RWPE2 (cell line): Measurements from ENCODE around the gene SC5D.

Experiments used
- ATAC-seq: fragments of 200-7000 bp; cut with Tn5 transposase; 3 replicates; pipeline ENCODE4 v1.9.1; 2021; ENCODE audit warnings: low read depth
- DNase-seq: peaks from one replicate; pipeline ENCODE4 v3.0.0-alpha.2; 2020; ENCODE audit warnings: low spot score
- H3K27ac ChIP-seq: fragments of 450-650 bp; 2 replicates; pipeline ENCODE4 v1.5.1; 2017; ENCODE audit warnings: mild to moderate bottlenecking; ENCODE audit not compliant: poor library complexity, severe bottlenecking
- H3K27me3 ChIP-seq: fragments of 250-450 bp; sonication (Bioruptor Pico); 2 replicates; pipeline ENCODE4 v1.5.1; 2021; ENCODE audit warnings: mild to moderate bottlenecking, moderate library complexity; ENCODE audit not compliant: insufficient read depth, poor library complexity, severe bottlenecking
- H3K36me3 ChIP-seq: fragments of 250-450 bp; sonication (Bioruptor Pico); 2 replicates; pipeline ENCODE4 v1.5.1; 2020; ENCODE audit warnings: low read depth, mild to moderate bottlenecking, moderate library complexity
- H3K4me1 ChIP-seq: fragments of 250-450 bp; sonication (Bioruptor Pico); 2 replicates; pipeline ENCODE4 v1.5.1; 2021; ENCODE audit warnings: mild to moderate bottlenecking, moderate library complexity; ENCODE audit not compliant: insufficient read depth, poor library complexity, severe bottlenecking
- H3K4me3 ChIP-seq: fragments of 250-450 bp; sonication (Bioruptor Pico); 2 replicates; pipeline ENCODE4 v1.5.1; 2021; ENCODE audit warnings: mild to moderate bottlenecking, moderate library complexity; ENCODE audit not compliant: severe bottlenecking
- H3K9me3 ChIP-seq: fragments of 250-450 bp; sonication (Bioruptor Pico); 2 replicates; pipeline ENCODE4 v1.5.1; 2021; ENCODE audit warnings: mild to moderate bottlenecking, moderate library complexity; ENCODE audit not compliant: severe bottlenecking
- TF ChIP-seq, protein P1 (sequence below): fragments of 450-650 bp; IDR thresholded peaks from one replicate; pipeline ENCODE4 v1.5.1; 2017; ENCODE audit warnings: mild to moderate bottlenecking, moderate library complexity; ENCODE audit not compliant: poor library complexity, severe bottlenecking

Gene SC5D

DNA sequence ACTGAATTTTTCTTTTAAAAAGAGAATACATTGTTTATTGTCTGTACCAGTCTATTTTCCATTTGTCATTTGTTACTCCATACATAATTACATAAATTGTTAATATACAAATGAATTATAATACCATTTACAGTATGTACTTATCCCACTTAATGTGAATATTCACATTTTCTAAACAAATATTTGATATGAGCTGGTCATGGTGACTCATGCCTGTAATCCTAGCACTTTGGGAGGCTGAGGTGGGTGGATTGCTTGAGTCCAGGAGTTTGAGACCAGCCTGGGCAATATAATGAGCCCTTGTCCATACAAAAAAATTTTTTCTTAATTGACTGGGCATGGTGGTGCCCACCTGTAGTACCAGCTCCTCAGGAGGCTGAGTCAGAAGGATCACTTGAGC lies 6.8 kb downstream of the SC5D start:
- Histone ChIP-seq H3K27ac (peak overlapping the region; percentile 20), H3K9me3 (no peaks in the 10 kb centered on the region), H3K27me3 (peaks cover 3% of the 10 kb centered on the region), H3K4me1 (peaks cover 17% of the 10 kb centered on the region), H3K4me3 (no peak overlapping the region), H3K36me3 (peaks cover 41% of the 10 kb centered on the region)
- TF ChIP-seq, protein P1, sequence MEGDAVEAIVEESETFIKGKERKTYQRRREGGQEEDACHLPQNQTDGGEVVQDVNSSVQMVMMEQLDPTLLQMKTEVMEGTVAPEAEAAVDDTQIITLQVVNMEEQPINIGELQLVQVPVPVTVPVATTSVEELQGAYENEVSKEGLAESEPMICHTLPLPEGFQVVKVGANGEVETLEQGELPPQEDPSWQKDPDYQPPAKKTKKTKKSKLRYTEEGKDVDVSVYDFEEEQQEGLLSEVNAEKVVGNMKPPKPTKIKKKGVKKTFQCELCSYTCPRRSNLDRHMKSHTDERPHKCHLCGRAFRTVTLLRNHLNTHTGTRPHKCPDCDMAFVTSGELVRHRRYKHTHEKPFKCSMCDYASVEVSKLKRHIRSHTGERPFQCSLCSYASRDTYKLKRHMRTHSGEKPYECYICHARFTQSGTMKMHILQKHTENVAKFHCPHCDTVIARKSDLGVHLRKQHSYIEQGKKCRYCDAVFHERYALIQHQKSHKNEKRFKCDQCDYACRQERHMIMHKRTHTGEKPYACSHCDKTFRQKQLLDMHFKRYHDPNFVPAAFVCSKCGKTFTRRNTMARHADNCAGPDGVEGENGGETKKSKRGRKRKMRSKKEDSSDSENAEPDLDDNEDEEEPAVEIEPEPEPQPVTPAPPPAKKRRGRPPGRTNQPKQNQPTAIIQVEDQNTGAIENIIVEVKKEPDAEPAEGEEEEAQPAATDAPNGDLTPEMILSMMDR: no peak
- DNase-seq (no peak), ATAC-seq (no peak; the same call in 2 of the 3 replicates)

DNA sequence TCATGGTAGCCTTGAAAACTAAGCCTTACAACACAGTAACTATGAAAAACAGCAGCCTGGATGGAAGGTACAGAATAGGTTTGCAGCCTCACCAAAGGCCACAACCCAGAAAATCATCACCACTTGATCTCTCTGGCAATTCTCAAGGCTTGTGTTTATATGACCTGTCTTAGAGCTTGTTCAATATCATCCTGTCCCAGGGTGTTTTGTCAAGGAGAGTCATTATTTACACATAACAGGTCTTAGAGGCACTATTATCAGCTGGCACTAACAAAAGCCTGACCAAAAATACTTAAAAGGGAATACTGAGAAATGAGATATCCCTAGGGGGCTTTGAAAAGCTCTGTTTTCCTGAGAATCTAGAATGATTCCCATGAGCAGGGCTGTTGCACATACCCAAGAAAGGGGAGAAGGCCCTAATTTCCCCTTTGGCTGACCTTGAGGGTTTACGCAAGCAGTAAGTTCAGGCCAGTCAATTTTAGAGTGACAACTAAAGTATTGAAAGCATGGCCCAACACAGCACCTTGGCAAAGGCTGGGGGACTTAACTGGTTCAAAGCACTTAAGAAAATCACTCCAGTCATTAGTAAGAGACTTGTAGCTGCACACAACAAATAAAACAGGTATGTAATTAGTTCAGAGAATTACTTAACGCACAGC lies 7.9 kb downstream of the SC5D start:
- peaks cover 3% of the 10 kb centered on the region for H3K27me3 ChIP-seq
- H3K27ac ChIP-seq: no peak overlapping the region
- TF ChIP-seq, protein P1: no peak
- no peaks in the 10 kb centered on the region for H3K9me3 ChIP-seq
- H3K36me3 ChIP-seq: peaks cover 51% of the 10 kb centered on the region
- H3K4me3 ChIP-seq: no peak overlapping the region
- H3K4me1 ChIP-seq: peaks cover 13% of the 10 kb centered on the region
- ATAC-seq: no peak
- no peak for DNase-seq

GRCh38 chr11:121300972-121301699 lies 8.6 kb downstream of the SC5D start:
- ATAC-seq: no peak
- H3K27me3 ChIP-seq: peaks cover 3% of the 10 kb centered on the region
- no peak for DNase-seq
- H3K4me3 ChIP-seq: no peak overlapping the region
- no peak overlapping the region for H3K27ac ChIP-seq
- H3K9me3 ChIP-seq: no peaks in the 10 kb centered on the region
- TF ChIP-seq, protein P1: no peak
- peaks cover 54% of the 10 kb centered on the region for H3K36me3 ChIP-seq
- peaks cover 13% of the 10 kb centered on the region for H3K4me1 ChIP-seq

- no peak overlapping the region for H3K27ac ChIP-seq
- no peaks in the 10 kb centered on the region for H3K4me1 ChIP-seq
- H3K27me3 ChIP-seq: peaks cover 3% of the 10 kb centered on the region
- TF ChIP-seq, protein P1: no peak
- no peak overlapping the region for H3K4me3 ChIP-seq
- H3K36me3 ChIP-seq: peaks cover 59% of the 10 kb centered on the region
- no peak for ATAC-seq
- H3K9me3 ChIP-seq: no peaks in the 10 kb centered on the region
- DNase-seq: no peak
Measured at GRCh38 chr11:121304759-121305158, 12.2 kb downstream of the SC5D start.

DNA sequence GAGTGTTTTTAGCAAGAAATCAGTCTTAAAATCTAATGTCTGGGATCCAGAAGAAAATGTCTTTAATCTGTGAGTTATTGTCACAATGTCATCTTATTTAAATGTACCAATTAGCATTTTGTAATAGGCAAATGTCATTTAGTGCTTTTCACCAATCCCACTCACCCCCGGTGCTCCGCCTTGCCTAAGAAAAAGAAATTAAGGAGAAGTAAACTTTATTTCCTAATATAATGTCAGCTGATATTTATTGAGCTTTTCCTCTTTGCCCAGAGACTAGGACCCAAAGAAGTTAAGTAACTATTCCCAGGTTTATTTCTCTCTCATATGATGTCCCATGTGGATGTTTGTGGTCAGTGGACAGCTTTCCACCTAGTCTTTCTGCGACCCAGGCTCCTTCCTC lies 16.2 kb downstream of the SC5D start:
- no peak overlapping the region for H3K4me3 ChIP-seq
- no peak for DNase-seq
- peaks cover 49% of the 10 kb centered on the region for H3K36me3 ChIP-seq
- H3K4me1 ChIP-seq: no peaks in the 10 kb centered on the region
- no peaks in the 10 kb centered on the region for H3K9me3 ChIP-seq
- ATAC-seq: no peak
- H3K27ac ChIP-seq: no peak overlapping the region
- TF ChIP-seq, protein P1: no peak
- no peaks in the 10 kb centered on the region for H3K27me3 ChIP-seq
